NCI-H2196 treated with DMSO at 0.1 percent for 48 hours (cell line): ENCODE measurements around the gene FAM170B.

Experiments
- DNase-seq: peaks from one replicate; lab custom pipeline; 2025; ENCODE audit not compliant: unreplicated experiment; lab: John Stamatoyannopoulos, UW

The FAM170B gene

DNA sequence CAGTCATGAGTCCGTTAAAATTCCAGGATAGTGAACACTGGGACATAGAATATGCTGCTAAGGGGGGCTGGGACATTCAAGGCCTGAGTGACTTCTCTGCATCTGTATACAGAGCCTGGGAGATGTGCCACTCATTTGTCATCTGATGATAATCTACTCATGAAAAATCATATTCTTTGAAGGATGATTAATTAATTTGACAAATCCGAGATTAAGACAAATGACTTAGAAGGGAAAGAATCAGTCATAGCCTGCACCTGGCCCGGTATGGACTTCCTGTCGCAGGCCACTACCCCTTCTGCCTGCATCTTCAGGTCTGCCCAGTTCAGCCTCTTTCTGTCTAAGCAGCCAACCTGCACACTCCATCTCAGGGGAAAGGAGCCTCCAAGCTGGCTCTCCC lies 18.8 kb upstream of the FAM170B start:
- no peak for DNase-seq

DNA sequence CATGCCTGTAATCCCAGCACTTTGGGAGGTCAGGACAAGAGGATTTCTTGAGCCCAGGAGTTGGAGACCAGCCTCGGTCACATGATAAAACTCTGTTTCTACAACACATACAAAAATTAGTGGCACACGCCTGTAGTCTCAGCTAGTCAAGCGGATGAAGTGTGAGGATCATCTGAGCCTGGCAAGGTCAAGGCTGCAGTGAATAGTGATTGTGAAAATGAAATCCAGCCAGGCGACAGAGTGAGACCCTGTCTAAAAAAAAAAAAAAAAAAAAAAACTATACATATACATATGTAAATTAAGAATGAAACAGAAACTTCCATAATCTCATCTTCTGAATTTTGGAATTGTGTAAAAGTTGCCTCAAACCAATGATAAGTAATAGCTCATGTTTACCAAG lies 18.2 kb upstream of the FAM170B start:
- DNase-seq, result no peak

DNA sequence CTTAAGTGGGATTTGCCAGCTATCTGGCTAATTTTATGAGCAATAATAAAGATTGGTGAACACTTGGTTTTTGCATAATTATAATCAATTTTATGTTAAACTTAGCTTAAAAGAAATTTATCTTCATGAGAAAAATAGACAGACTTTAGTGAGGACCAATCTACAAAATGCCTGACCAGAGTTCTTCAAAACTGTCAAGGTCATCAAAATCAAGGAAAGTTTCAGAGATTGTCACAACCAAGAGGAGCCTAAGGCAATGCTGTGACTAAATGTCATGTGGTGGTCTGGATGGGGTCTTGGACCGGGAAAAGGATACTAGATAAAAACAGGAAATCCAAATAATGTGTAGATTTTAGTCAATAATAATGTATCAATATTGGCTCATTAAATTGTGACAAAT lies 17.7 kb upstream of the FAM170B start:
- DNase-seq, result no peak

DNA sequence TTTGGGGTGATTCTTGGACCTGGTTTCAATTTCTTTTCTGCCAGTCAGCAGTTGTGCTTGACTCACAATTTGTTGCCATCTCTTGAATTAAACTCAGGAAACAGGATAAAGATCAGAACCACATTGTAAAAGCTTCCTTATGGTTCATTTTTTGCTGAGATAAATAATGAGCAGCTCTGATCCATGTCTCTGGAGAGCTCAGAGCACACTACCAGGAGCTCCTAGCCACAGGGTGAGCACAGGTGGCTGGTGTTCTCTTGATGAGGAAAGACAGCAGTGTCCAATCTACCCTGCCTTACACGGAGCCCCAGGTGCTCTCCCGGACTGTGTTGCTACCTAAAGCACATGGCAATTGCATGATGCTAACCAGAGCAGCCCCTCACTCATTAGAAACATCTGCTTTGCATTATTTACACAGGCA lies 17.2 kb upstream of the FAM170B start:
- no peak for DNase-seq

DNA sequence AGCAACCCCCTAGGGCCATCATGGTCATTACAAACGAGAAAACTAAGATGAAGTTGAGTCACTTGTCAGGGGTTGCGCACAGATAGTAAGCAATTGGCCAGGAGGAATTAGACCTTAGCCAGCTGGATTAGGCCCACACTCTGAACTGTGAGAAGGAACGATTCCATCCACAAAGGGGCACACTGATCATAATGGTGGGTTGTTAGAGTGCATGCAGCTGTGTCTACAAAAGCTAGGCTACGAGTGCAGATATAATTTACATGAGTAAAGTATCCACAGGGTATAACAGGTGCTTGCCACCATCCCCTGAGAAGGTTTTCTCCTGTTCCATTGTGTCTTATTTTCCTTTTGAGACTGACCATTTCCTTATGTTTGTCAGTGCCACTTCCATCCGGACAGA lies 16.6 kb upstream of the FAM170B start:
- no peak for DNase-seq

DNA sequence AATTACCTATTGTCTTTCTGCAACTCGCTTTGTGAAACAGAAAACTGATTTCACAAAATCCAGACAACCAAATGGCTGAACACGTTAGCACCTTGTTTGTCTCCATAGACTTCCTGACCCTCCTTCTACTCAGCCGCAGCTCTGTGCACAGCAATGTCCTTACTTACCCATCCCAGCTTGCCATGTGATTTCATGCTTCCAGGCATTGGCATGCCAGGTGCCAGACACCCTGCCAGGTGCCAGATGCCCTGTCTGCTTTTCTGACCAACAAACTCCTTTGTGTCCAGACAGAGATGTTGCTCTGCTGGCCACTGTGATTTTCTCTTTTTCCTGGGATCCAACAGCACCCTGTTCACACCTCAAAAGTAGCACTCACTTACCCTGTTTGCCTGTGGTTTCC lies 16.1 kb upstream of the FAM170B start:
- no peak for DNase-seq

DNA sequence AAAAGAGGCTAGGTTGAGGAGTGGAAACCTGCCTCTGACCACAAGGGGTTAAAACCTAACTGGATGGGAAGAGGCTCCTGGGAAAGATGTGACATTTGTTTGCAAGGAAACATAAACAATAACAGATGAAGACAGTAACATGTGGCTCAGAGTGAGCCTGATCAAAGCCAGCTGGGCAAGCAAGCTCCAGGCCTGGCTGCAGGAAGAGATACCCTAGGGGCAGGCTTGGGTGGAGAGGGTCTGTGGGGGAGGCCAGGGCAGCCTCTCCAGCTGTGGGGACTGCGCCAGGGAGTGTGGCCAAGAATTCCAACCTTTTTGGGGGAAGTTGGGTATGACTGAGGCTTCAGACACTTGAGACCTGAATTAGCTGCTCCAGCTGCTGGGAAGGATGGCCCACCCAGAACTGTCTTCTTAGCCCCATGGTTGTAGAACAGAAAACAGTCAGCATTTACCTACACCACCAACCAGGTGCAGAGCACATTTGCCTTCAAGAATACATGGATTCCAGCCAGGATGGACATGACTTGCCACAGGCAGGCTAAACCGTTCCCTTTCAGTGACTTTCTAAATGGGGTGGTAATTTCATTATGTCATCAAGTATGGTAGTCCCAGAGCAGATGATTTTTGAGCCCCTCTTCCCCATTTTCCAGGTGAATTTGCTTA lies 10.4 kb upstream of the FAM170B start:
- DNase-seq, result no peak

DNA sequence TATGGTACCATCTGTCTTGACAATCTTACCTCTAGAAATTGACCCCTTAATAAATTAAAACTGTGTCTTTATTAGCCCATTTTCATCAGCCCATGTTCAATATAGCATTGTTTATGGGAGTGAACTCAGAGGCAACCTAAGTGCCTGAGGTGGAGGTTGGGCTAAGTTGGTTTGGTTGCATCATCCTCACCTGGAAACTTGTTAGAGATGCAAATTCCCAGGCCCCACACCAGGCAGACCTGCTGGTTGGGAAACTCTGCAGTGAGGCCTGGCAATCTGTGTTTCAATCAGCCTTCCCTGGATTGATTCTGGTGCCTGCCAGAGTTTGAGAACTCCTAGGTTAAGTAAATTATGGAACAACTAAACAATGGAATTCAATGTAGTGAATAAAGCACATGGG lies 9.4 kb upstream of the FAM170B start:
- DNase-seq, result no peak

DNA sequence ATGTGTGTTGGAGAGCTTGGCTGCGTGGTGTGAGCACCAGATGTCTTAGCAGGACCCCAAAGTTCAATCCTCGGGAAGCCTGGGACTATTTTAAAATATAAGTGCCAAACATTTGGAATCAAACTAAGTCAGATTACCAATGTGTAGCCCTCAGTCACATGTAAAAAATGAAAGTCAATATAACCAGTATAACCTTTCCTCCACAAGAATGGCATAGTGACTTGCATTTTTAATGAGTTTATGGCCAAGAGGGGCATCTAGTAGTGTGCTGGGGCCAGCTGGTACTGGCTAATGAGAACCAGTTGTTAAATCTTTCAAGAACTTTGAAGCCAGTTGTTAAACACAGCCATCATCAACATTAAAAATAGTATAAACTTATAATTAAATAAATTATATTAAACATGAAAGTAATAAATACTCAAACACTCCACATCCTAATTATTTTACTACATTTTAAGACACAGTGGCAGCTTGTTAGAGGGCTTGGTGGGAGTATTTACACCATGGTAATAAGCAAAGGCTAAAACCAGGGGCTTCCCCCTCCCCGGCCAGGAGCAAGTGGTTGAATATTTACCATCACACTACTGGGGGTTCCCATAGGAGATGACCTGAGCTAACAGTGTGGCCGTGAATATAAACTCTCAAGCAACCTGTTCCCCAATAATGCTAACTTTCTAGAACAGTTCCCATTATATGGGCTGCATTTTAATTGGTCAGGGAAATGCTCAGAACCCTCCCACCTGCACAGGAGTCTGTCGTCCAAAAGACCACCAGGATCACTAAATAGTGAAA lies 7.9 kb upstream of the FAM170B start:
- DNase-seq, result no peak

DNA sequence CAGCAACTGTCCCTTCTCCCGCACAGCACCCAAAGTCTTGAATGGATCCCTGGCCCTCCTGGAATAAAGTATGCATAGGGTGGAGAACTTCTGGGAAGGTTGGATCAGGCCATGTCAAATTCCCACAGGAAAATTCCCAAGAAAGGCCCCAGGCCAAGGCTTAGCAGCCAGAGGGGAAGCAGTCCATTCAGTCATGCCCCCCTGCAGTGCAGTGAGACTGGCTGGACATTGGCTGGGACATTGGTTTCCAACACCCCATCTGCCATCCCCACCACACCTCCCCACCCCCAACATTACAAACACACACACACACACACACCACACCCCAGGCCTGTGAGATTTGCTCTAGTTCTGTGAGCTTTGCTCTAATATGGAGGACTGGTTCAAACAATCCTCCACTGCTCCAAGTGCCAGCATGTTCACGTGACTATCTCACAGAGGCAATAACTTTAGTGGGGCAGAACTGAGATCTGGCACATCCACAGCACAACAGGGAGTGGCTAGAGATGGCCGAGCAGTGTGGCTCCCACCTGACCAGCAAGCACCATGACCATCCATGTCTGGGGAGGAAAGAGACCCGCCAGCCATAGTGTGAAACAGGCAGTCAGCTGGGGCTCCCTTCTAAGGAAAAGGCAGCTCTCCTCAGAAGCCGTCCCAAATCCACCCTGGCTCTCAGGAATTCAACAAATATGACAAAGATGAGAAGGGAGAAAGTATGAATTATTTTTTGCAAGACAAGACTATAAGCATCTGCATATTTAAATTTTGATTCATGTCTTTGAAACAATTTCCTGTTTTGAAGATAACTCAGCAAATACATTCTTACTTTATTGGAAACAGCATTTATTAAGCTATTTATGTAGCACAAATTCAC lies 6.7 kb upstream of the FAM170B start:
- no peak for DNase-seq

DNA sequence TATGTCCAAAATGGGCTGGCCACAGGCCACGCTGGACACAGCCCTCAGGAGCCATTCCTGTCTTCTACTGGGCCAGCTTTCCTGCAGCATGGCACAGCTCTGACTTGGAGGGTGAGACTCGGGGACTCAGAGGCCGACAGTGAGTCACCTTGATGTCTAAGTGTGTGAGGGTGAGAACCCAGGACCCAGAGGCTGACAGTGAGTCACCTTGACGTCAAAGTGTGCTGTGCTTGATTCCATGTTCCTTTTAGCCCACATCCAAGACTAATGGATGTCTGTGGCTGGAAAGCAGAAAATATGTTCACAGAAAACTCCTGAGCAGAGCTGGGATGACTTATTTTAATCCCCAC lies 6.0 kb upstream of the FAM170B start:
- DNase-seq, result no peak

DNA sequence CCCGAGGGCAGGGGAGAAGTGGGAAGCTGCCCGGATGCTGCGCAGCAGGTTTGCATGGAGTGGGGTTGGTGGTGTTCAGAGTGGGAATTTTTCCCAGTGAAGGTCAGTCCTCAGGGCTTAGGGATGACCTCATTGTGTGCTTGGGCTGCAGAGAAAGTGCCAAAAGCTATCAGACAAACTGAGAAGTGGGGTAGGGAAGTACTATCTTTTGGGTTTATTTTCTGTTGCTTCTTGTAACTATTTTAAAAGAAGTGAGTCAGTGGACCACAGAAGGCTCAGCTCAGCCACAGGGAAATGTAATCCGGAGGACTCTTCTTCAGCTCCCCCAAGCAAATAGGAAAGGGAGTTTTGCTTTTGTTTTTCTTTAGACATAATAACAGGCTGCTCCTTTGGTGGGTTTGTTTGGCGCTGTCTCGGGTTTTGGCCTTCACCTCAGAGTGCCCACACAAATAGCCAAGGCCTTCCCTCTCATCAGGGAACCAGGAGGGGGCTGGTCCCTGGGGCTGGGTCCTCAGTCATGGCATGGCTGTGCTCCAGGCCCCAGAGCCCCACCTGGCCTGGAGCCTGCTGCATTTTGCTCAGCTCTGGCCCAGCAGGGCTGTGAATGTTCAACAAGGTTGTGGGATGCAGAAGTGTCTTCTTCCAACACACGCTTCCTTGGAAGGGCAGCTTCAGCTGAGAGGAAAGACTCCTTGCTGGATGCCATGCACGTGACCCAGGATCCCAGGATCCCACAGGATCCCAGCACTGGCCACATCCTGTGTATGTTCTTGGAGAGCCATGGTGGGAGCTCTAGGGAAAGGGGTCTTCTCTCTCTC lies 5.4 kb upstream of the FAM170B start:
- no peak for DNase-seq

DNA sequence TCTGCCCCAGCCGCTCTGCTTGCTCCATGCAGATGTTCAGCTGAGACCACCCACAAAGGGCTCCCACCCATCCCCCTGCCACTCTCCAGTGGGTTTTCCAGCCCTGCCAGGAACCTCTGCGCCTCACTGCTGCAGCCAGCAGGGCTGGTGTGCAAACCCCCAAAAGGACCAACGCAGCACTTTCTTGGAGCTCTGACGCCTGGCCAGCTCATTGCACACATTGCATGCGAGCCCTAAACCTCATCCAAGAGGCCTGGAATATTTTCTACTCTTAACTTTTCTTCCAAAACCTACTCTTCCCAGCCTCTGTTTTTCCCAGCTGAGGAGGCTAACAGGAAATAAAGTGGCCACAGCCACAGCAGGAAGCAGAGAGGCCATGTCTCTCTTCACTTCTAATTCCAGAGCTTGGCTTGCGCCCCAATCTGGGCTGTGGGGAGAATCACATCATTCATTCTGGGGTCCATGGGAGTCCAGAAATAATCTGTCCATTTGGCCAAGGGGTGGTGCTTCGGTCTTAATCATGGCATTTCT lies 4.6 kb upstream of the FAM170B start:
- no peak for DNase-seq

DNA sequence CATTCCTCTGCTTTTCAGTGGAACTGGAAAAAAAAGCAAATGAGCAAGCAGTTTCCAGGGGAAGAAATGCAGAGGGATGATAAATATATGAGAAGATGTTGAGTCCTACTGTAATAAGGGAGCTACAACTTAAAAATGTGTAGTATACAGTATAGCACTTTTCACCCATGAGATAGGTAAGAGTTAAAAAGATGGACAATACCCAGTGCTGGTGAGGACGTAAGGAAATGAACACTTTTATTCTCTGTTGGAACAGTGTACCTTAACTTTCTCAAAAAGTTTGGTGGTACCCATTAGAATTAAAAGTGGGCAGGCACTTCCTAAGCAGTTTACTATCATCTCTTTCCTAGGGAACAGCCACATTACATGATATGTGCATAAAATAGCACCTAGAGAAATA lies 2.7 kb upstream of the FAM170B start:
- DNase-seq, result no peak

DNA sequence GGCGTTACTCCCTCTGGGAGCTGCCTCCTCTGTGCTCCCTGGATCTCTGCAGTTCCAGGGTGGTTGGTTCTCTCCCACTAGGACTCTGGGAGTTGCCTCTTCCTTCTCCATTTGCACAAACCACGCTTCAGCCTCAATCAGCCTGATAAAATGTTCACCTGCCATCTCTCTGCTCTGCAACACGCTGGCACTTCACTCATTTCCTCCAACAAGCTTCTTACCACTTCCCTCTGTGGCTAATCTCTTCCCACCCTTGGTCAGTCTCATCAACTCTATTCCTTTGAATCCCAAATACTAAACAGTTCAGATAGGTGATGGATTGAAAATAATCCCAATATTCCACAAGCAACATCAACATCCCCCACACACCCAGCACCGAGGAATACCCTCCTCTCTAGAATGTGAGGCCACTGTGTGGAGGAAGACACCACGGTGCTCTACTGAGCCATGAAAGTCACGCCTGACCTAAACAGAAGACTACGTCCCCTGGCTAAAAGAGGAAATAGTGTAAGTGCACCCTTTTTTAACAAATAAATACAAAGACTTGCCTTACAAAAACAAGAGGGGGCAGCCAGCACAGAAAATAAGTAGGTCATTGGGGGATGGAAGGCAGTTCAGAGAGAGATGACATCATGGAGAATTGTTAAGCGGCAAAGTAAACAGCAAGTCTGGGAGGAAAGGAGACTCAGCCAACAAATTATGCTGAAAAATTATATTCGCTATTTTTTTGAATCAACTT lies 1.9 kb upstream of the FAM170B start:
- DNase-seq, result no peak

DNA sequence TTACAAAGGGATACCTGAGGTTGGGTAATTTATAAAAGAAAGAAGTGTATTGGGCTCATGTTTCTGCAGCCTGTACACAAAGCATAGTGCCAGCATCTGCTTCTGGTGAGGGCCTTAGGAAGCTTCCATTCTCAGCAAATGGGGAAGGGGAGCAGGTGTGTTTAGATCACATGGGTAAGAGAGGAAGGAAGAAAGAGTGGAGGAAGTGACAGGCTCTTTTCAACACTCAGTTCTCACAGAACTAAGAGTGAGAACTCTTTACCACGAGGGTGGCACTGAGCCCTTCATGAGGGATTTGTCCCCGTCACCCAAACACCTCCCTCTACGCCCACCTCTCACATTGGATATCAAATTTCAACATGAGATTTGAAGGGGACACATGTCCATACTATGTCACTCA lies 506 bp upstream of the FAM170B start:
- no peak for DNase-seq

DNA sequence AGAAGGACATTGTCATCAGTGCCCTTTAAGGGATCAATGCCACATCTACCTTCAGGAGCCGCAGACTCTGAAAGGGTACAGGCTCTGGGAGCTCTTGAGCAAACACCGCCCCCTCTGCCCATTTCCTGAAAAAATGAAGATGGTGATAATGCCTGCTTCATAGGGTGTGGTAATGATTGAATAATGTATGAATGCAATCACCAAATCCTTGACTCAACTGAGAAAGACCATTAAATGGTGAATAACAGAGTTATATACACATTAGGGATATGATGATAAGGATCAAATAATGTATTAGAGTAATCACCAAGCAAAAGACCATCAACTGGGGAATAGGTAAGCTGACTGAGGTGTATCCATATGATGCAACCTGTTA lies 1.5 kb downstream of the FAM170B start:
- no peak for DNase-seq

DNA sequence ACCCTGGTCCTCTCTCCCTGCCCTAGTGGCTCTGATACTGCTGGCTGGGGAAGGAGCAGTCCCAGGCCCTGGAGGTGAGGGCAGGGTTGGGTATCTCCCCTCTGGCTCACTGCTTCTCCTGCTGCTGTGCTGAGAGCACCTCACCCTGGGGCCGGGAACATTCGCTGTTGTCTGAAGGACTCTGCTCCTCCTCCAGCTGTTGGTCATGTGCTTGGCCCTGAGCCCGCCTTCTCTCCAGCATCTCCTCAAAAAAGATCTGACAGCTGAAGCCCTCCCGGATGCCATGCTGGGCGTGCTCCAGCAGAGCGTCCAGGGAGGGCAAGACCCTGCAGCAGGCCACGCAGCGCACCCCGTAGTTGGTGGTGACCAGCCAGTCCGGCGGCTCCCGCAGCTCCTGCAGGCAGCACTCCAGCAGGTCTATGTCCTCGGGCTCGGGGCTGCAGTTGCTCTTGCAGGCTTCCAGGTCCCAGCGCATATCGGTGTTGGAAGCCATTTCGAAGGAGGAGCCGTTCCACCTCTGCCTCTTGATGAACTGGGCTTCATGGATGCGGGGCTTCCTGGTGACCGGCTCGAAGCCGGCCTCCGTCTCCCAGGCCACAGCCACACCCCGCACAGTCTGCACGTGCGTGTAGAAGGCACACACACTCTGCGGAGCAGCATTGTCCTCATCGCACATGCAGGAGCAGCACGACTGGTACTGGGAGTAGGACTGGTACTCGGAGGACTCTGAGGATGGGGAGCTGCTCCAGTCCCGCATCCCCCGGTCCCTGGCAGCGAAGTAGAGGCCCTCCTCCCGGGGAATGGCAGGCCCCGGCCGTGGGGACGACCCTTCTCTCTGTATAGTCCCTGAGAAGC lies 2.1 kb downstream of the FAM170B start:
- DNase-seq, result no peak

DNA sequence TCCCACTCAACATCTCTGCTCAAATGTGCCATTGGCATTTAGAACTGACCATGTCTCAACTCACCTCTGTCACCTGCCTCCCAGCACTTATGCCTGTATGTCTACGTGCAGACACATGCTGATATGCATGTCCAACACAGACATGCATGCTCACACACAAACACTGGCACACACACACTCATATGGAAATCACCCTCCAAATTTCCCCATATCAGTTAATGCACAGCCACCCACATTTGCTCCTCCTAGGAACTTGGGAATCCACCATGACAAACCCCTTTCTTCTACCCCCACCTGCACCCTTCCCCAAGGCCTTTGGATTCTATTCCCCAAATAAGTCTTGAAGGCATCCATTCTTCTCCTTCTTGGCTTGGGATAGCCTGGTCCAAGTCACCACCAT lies 4.4 kb downstream of the FAM170B start:
- DNase-seq, result no peak
